Stomach (tissue), 4 donors: ENCODE measurements around the gene NKAIN4.

ENCODE experiments used
- EP300 ChIP-seq: sonication (generic); formaldehyde crosslinking; IDR thresholded peaks from one replicate; pipeline ENCODE4 v1.6.1; 2017; ENCODE audit warnings: antibody characterized with exemption
- POLR2A ChIP-seq, 4 donors: fragments of 450-650 bp; IDR thresholded peaks; one replicate each; pipeline ENCODE4 v1.6.1; 2016; ENCODE audit warnings: antibody characterized with exemption in 4 of 4, control low read depth in 2 of 4, mild to moderate bottlenecking in 1 of 4, moderate library complexity in 1 of 4
- TF ChIP-seq, protein P1 (sequence below), 7 experiments: fragments of 450-650 bp in 4 of 7; fragments of 200-600 bp in 3 of 7; sonication (generic) in 3 of 7; IDR thresholded peaks; one replicate each; pipeline ENCODE4 v1.5.1; 2016 to 2019; ENCODE audit warnings: antibody characterized with exemption in 7 of 7, control low read depth in 2 of 7, mild to moderate bottlenecking in 1 of 7

GRCh38 chr20:63270606-63271325, 16.5 kb upstream of the NKAIN4 start:
- TF ChIP-seq, protein P1, sequence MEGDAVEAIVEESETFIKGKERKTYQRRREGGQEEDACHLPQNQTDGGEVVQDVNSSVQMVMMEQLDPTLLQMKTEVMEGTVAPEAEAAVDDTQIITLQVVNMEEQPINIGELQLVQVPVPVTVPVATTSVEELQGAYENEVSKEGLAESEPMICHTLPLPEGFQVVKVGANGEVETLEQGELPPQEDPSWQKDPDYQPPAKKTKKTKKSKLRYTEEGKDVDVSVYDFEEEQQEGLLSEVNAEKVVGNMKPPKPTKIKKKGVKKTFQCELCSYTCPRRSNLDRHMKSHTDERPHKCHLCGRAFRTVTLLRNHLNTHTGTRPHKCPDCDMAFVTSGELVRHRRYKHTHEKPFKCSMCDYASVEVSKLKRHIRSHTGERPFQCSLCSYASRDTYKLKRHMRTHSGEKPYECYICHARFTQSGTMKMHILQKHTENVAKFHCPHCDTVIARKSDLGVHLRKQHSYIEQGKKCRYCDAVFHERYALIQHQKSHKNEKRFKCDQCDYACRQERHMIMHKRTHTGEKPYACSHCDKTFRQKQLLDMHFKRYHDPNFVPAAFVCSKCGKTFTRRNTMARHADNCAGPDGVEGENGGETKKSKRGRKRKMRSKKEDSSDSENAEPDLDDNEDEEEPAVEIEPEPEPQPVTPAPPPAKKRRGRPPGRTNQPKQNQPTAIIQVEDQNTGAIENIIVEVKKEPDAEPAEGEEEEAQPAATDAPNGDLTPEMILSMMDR (IDR thresholded peaks at IDR 0.05), result no peak
- no peak for TF ChIP-seq POLR2A (IDR thresholded peaks at IDR 0.05)
- no peak for TF ChIP-seq EP300
